ENCODE results near the gene SNRNP48.

The SNRNP48 gene

DNA sequence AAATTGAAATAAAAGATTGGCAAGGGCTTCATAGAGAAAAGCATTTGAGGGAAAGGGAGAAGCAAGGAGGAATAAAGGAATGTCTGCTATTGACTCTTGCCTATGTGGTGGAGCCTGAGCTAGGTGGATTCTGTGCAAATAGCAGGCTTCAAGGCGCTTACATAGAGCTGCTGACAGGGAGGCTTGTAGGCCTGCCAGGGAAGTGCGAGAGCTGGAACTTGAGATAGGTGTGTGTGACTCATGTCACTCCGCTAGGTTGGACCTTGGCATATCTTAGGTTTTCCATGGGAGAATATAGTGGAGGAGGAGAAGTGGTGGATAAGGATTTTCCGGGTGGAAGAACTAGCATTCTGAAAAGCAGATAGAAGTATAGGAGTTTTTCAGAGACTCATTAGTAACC, 14.0 kb downstream of the SNRNP48 start:
- DNase-seq, result no peak

DNA sequence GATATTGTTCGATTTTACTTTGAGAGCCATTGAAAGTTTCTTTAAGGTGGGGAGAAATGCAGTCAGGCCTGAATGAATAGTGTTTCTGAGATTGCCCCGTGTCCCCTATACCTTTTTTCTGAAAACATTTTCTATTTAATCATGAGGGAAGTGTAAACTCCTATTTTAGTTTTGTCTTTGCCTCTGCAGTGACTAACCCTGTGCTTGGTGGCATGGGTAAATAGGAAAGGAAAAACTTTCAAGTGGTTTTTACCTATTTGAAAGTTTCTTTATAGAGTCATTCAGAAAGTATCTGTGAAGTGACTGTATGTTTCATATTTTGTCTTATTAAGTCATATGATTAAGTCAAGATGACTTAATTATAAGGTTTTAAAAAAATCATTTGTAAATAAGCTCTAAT, 14.5 kb downstream of the SNRNP48 start:
- no peak for DNase-seq

DNA sequence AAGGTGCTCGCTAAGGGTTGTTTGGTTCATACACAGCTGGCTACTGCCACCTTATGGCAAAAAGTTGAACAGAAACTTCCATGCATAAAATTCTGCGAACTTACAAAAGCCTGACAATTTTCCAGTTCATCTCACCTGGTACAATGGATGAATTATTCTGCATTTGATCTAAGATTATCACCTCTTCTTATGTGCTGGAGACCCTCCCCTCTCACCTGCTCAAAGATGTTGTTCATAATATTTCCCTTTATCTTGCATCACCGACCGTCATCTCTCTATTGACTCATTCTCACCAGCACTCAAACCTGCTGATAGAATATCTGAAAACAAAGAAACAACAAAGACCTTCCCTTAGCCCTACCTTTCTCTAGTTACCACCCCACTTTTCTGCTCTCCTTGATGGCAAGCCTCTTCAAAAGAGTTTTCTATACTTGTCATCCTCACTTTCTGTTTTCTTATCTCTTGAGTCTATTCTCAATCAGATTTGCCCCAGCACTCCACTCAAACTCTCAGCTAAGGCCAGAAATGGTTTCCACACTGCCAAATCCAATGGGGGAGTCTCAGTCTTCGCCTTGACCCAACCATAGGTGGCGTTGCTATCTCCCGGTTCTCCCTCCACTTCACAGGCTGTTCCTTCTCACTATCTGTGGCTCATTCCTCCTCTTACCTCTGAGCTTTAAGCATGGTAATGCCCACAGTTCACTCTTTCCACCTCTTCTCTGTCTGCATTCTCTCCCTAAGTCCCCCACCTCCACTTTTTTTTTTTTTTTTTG, 25.8 kb downstream of the SNRNP48 start:
- no peak for DNase-seq

GRCh38 chr6:7617801-7618764, 28.1 kb downstream of the SNRNP48 start:
- DNase-seq, result no peak

DNA sequence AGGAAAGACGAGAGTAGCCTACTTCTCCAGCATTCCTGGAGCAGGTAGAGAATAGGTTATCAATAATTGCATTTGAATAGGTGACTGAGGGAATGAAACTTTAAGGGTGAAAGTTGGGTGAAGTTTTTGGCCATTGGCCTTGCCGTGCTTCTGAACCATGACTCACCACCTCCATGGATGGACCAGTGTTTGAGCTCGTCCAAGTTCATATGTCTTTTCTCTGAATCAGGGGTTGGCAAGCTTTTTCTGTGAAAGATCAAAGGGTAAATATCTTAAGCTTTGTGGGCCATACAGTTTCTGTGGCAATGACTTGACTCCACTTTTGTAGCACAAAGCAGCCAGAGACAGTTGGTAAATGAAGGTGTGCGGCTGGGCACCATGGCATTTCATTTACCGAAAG, 31.8 kb downstream of the SNRNP48 start:
- DNase-seq, result no peak

DNA sequence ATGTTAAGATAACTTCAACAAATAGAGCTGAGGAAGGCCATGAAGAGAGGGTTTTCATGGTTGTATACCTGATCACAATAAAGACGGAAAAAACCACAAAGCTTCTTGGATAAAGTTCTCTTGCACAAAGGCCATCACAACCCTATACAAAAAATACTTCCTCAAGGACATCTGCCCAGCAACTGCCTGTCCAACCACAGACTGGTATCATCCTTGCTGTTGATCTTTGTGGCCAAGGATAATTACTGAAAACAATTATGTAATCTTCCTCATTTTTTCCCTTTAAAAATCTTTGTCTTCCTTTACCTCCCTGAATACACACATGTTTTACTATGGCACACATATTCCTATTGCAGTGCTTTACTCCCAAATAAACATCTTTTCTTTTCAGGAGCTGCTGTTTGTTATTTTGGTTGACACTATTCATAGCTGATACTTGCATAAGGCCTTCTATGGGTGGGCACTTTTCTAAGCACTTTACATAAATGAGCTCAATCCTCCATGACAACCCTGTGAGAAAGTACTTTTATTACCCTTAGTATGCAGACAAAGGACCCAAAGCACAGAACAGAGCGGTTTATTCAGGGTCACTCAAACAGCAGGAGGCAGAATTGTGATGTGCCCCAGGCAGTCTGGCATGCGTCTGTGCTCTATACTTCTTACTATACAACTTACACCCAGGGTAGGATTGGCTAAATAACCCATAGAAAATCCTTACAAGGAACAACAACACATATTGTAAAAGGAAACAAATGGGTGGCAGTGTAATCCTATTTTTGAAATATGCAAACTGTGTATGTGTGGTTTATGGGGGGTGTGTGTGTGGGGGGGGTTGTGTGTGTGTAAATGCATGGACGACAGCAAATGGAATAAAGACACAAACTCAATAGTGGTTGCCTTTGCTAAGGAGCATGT, 35.1 kb downstream of the SNRNP48 start:
- DNase-seq, result no peak

DNA sequence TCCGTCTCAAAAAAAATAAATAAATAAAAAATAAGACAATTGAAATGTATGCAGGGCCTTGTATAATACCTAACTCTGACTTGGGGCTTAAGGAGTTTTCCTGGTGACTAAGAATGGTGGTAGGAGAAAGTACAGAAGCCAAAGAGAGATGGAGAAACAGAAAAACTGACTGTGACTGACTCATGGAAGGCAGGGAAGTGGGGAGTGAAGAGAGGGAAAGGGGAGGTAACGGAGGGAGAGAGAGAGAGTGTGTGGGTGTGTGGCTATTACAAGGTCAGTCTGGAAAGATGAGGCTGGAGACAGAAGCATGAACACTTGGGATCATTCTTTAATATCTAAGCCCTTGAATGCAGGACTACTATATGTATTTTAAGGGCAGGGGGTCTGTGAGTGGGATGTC, 38.5 kb downstream of the SNRNP48 start:
- no peak for DNase-seq

- DNase-seq, result no peak
Observed at GRCh38 chr6:7628909-7629308, 38.9 kb downstream of the SNRNP48 start.

DNA sequence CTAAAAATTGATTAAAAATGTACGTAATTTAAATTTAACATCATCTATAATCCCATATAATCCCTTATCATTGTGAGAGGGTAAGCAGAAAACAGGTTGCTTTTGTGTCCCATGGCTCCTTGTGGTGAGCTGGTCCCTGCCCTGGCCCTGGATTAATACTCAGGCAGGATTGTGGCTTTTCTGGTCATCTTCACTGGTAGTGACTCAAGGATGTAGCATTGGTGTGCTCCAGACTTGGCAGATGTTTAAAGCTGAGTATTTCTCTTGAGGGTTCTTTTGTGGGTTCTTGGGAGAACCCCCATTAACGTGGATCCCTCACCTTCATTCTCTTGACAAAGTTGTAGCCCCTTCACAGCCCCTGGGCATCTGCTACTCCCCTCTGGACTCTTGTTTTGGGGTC, 39.3 kb downstream of the SNRNP48 start:
- DNase-seq, result no peak

- DNase-seq, result no peak
Observed at GRCh38 chr6:7630792-7631191, 40.8 kb downstream of the SNRNP48 start.

- DNase-seq, result no peak
Observed at GRCh38 chr6:7631466-7631865, 41.5 kb downstream of the SNRNP48 start.

DNA sequence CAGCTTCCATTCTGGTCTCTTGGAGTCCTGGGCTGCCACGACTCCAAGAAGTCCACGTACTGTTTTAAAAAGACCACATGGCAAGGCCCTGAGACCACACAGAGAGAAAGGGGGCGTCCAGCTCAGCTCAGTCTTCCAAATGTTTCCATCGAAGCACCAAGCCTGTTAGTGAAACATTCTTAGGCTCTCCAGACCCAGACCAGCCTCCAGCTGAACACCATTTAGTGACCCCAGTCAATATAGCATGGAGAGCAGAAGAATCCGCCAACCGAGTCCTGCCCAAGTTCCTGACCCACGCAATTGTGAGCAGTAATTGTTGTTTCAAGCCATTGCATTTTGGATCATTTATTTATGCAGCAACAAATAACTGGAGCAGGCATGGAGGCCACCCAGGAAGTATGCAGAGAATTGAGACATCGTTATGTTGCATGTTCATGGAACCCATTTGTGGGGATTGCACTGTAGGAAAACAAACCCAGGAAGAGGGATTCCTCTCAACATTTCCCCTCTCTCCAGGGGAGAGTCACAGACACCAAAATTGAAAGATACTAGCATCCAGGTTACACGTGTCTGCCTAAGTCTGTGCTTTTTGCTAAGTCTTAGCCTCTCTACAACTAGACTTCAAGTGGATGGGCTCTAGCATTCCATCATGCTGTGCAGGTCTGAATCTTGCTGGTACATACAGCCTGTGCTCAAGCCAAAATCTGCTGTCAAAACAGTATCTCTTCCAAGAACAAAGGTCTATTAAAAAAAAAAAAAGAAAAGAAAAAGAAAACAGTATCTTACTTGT, 42.7 kb downstream of the SNRNP48 start:
- DNase-seq, result no peak

DNA sequence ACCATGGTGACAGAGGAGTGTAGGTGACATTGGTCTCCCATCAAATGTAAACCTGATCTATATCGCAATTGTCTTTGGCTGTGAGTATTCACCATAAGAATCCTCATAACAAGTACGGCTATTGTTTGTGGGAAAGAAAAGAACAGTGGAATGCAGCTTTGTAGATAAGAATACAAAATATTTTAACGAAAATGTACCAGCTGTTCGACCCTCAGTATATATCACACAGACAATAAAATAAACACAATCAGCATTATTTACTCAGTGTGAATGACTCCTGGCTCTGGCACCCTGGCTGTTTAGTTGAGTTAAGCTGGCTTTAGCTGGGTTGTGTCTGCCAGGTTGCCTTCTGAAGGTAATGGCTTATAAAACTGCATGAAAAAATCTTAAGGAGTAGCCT, 43.4 kb downstream of the SNRNP48 start:
- no peak for DNase-seq

GRCh38 chr6:7636151-7636550, 46.2 kb downstream of the SNRNP48 start:
- DNase-seq, result no peak

- no peak for DNase-seq
Observed at GRCh38 chr6:7637533-7637932, 47.5 kb downstream of the SNRNP48 start.

DNA sequence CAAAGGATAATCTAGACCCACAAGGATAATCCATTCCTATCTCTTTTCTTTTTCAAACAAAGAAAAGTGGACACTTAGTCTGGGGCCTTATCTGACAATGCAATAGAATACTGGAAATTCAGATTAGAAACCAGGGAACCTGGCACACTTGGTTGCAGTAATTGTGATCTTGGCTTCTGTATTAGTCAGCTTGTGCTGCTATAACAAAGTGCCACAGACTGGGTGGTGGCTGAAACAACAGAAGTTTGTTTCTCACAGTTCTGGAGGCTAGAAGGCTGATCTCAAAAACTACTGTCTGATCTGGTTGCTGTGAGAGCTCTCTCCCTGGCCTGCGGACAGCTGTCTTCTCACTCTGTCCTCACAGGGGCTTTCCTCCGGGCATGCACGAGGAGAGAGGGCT, 49.4 kb downstream of the SNRNP48 start:
- DNase-seq, result no peak

DNA sequence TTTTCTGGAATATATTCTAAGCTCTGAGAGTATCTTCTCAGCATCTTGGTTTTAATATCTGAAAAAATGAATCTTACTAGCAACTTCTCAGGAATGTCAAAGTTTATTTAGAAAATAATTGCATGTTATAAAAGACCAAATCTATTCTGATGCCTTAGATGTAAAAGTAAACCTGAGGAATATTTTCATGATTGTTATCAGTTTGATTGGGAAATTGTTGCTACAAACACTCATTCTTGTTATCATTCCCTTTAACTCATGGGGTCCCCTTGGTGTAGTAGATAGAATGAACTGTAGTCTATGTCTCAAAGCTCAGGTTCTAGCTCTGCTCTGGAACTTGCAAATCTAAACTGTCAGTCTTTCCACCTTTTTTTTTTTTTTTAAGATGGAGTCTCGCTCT, 50.0 kb downstream of the SNRNP48 start:
- DNase-seq, result no peak

GRCh38 chr6:7640607-7641577, 50.9 kb downstream of the SNRNP48 start:
- DNase-seq, result no peak

- no peak for DNase-seq
Observed at GRCh38 chr6:7642791-7643190, 52.8 kb downstream of the SNRNP48 start.

GRCh38 chr6:7644417-7644816, 54.4 kb downstream of the SNRNP48 start:
- no peak for DNase-seq

DNA sequence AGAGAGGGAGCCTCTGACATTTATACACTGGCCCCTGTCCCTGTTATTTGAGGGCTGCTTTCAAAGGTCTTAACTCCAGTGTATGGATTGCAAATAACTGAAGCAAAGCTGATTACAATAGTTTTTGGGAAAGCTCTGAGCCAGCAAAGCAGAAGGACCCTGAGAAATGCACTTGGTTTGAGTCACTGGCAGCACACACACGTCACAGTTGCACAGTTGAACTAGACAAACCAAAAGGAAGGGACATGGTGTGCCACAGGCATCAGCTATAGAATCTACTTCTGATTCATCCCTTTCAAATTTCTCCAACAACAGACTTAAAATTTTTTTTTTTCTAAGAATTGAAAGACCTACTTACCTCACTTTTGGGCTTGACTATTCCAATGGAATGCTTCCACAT, 56.4 kb downstream of the SNRNP48 start:
- no peak for DNase-seq

Measured in activated CD4-positive, CD25-positive, alpha-beta regulatory T cell (primary cell).